GM12872 (cell line): ENCODE data around the gene PHC2.

Source experiments
- CTCF ChIP-seq: IDR thresholded peaks from 3 replicates; pipeline ENCODE4 v1.5.1; 2011; ENCODE audit warnings: low read depth, mild to moderate bottlenecking, low read length, moderate library complexity; ENCODE audit not compliant: insufficient read depth

The PHC2 gene

GRCh38 chr1:33401471-33401870 lies 29.4 kb downstream of the PHC2 start:
- no peak for TF ChIP-seq CTCF

DNA sequence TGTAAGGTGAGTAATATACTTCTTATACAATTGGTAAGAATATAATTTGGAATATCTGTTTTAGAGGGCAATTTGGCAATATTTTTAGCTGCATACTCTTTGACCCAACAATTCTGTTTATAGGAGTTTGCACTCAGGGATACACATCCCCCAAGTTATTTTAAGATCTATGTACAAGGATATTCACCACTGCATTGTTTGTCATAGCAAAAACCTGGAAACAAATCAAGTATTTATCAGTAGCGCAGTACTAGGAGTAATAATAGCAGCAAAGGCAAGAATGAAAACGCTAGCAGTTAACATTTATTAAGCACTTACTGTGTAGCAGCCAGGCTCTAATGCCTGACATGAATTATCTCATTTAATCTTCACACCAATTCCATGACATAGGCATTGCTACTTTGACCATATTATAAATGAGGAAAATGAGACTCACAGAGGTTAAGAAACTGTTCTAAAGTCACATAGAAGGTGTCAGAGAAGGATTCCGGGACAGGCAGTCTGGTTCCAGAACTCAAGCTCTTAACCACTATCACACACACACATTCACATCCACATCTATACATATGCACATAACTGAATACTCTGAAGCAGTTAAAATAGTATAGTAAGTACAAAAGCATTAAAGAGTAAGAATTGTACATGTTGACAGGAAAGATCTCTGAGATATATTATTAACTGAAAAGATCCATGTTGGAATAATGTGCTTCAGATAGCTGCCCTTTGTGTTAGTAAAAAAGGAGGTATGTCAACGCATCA lies 30.6 kb downstream of the PHC2 start:
- no peak for TF ChIP-seq CTCF

DNA sequence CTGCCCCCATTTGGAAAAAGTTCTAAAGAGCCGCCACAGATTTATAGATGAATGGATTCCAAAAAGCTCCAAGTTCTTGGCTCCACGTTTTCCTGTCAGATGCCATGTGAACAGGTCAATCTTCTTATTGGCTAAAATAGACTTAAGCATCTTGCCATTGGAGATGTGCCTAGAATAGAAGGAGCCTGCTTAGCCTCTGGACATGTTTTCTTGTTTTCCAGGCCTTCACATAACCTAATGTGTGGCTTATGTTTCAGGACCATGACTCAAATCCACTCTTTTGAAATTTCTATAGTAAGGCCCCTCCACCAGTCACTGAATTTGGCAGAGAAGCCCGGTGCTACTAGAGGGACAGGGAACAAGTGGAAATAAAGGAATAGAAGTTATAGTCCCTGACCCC lies 31.5 kb downstream of the PHC2 start:
- TF ChIP-seq CTCF, result no peak

DNA sequence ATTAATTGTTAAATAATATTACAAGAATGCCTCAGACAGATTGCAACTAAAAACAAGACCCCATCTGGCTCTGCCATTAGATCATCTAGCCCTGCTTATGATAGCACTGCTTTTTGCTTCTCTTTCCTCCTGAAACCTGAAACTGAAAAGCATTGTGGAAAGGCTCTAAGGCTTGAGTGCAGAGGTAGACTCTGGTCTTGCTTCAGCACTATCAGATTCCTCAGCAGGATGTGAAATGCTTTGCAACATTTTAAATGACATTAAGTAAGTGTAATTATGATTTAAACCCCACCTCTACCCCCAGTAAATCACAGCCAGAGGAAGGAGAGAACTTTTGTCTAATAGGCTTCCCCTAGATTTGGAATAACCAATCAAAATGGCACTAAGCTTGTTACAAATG lies 32.9 kb downstream of the PHC2 start:
- no peak for TF ChIP-seq CTCF

GRCh38 chr1:33397125-33397506 lies 33.8 kb downstream of the PHC2 start:
- no peak for TF ChIP-seq CTCF

GRCh38 chr1:33396188-33397124 lies 34.4 kb downstream of the PHC2 start:
- no peak for TF ChIP-seq CTCF

DNA sequence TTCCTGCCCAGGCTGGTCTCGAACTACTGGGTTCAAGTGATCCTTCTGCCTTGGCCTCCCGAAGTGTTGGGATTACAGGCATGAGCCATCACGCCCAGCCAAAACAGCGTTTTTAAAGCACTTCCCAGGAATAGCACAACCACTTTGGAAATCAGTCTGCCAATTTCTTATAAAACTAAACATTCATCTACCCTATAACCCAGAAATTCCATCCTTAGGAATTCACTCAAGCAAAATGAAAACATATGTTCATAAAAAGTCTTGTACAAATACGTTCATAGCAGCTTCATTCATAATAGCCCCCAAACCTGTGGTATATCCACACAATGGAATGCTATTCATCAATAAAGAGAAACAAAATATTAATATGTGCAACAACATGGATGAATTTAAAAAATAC lies 36.1 kb downstream of the PHC2 start:
- TF ChIP-seq CTCF, result no peak
